ENCODE data around the gene PCYT1B. TPM values are rescaled to one million over a fixed set of nuclear protein-coding genes. Genes with fewer than 3 reads are reported as not detected.

PCYT1B gene
- total RNA-seq (not detected), polyA plus RNA-seq (not detected)

GRCh38 chrX:24647257-24648058 is at the start of gene PCYT1B:
PCYT1B (minus strand) TSS chrX:24647347; CDS start chrX:24647105, 242 bp downstream.
- DNase-seq: peak; percentile 45 to 64 (median 52)
- H3K4me1 Mint-ChIP-seq: peaks cover 10 to 15% (median 12%) of the 10 kb centered on the region in 4 donors
- ChIA-PET POLR2A (ENCODE audit: partially characterized antibody) (no interaction called here), CTCF (ENCODE audit: partially characterized antibody) (interaction anchor here (1.0 kb wide), 1 partner anchor 276 kb away, joined by 3 read pairs; no protein-coding TSS in a partner anchor)
- H3K27me3 Mint-ChIP-seq: peaks cover 11% of the 10 kb centered on the region in 2 donors
- no peaks in the 10 kb centered on the region for H3K9me3 Mint-ChIP-seq
- H3K27ac Mint-ChIP-seq: peak within 1 kb of the TSS in 5 of 7 donors; percentile 18 to 89 (median 74)
- H3K4me3 Mint-ChIP-seq: peak within 1 kb of the TSS; percentile 72 to 87 (median 78)
- H3K27me3 ChIP-seq (ENCODE audit: insufficient read depth, low read length): no peaks in the 10 kb centered on the region
- H3K9me3 ChIP-seq (ENCODE audit: control insufficient read depth in 1 of 2, low read length in 2 of 2): no peaks in the 10 kb centered on the region
- intact Hi-C loops (cut with micrococcal nuclease): no loop called here
- H3K27ac ChIP-seq (ENCODE audit: low read depth, low read length): no peak within 1 kb of the TSS
- H3K36me3 Mint-ChIP-seq: no peaks in the 10 kb centered on the region
- no peaks in the 10 kb centered on the region for H3K36me3 ChIP-seq (ENCODE audit: insufficient read depth, low read length)
- H3K4me3 ChIP-seq (ENCODE audit: low read length in 2 of 2): no peak within 1 kb of the TSS
- H3K4me1 ChIP-seq (ENCODE audit: insufficient read depth, low read length): peaks cover 9% of the 10 kb centered on the region

- no peaks in the 10 kb centered on the region for H3K9me3 ChIP-seq (ENCODE audit: control insufficient read depth in 1 of 2, low read length in 2 of 2)
- H3K36me3 Mint-ChIP-seq: peaks cover 0 to 11% of the 10 kb centered on the region in 2 donors
- H3K4me1 Mint-ChIP-seq: peaks cover 6 to 27% (median 16%) of the 10 kb centered on the region in 4 donors
- no peak overlapping the region for H3K4me3 ChIP-seq (ENCODE audit: low read length in 2 of 2)
- H3K27ac ChIP-seq (ENCODE audit: low read depth, low read length): no peak overlapping the region
- intact Hi-C loops (cut with micrococcal nuclease): no loop called here
- ChIA-PET CTCF (ENCODE audit: partially characterized antibody) (interaction anchor here (0.7 kb wide), 1 partner anchor 23 kb away, joined by 3 read pairs; no protein-coding TSS in a partner anchor), POLR2A (ENCODE audit: partially characterized antibody) (no interaction called here)
- no peaks in the 10 kb centered on the region for H3K27me3 Mint-ChIP-seq
- no peak overlapping the region for H3K27ac Mint-ChIP-seq
- no peak for DNase-seq
- no peaks in the 10 kb centered on the region for H3K36me3 ChIP-seq (ENCODE audit: insufficient read depth, low read length)
- H3K27me3 ChIP-seq (ENCODE audit: insufficient read depth, low read length): no peaks in the 10 kb centered on the region
- H3K4me1 ChIP-seq (ENCODE audit: insufficient read depth, low read length): peaks cover 12% of the 10 kb centered on the region
- no peak overlapping the region for H3K4me3 Mint-ChIP-seq
- no peaks in the 10 kb centered on the region for H3K9me3 Mint-ChIP-seq
Observed at GRCh38 chrX:24696294-24696693, 49.1 kb upstream of the PCYT1B start.

- Mint-ChIP-seq H3K4me1 (peaks cover 6 to 27% (median 16%) of the 10 kb centered on the region in 4 donors), H3K36me3 (peaks cover 0 to 6% of the 10 kb centered on the region in 2 donors), H3K27me3 (no peaks in the 10 kb centered on the region), H3K9me3 (no peaks in the 10 kb centered on the region), H3K27ac (peak overlapping the region in 1 of 7 donors; percentile 64), H3K4me3 (peak overlapping the region; percentile 26 to 92 (median 92))
- H3K36me3 ChIP-seq (ENCODE audit: insufficient read depth, low read length): no peaks in the 10 kb centered on the region
- peak overlapping the region in 1 of 2 donors; percentile 67 for H3K4me3 ChIP-seq (ENCODE audit: low read length in 2 of 2)
- H3K9me3 ChIP-seq (ENCODE audit: control insufficient read depth in 1 of 2, low read length in 2 of 2): no peaks in the 10 kb centered on the region
- no peaks in the 10 kb centered on the region for H3K27me3 ChIP-seq (ENCODE audit: insufficient read depth, low read length)
- H3K27ac ChIP-seq (ENCODE audit: low read depth, low read length): no peak overlapping the region
- CTCF ChIA-PET (ENCODE audit: partially characterized antibody): no interaction called here
- POLR2A ChIA-PET (ENCODE audit: partially characterized antibody): no interaction called here
- H3K4me1 ChIP-seq (ENCODE audit: insufficient read depth, low read length): peaks cover 12% of the 10 kb centered on the region
- DNase-seq: no peak
- intact Hi-C loops (cut with micrococcal nuclease): no loop called here
Observed at GRCh38 chrX:24694825-24695224, 47.7 kb upstream of the PCYT1B start.

- Histone ChIP-seq H3K27ac (ENCODE audit: low read depth, low read length) (peak within 1 kb of the TSS; percentile 28), H3K9me3 (ENCODE audit: control insufficient read depth in 1 of 2, low read length in 2 of 2) (no peaks in the 10 kb centered on the region), H3K27me3 (ENCODE audit: insufficient read depth, low read length) (no peaks in the 10 kb centered on the region), H3K4me1 (ENCODE audit: insufficient read depth, low read length) (peaks cover 12% of the 10 kb centered on the region), H3K4me3 (ENCODE audit: low read length in 2 of 2) (peak within 1 kb of the TSS; percentile 52 to 67), H3K36me3 (ENCODE audit: insufficient read depth, low read length) (no peaks in the 10 kb centered on the region)
- peak within 1 kb of the TSS; percentile 64 to 93 (median 82) for H3K27ac Mint-ChIP-seq
- CTCF ChIA-PET (ENCODE audit: partially characterized antibody): no interaction called here
- DNase-seq: peak; percentile 49 to 66 (median 57)
- H3K36me3 Mint-ChIP-seq: peaks cover 0 to 3% of the 10 kb centered on the region in 2 donors
- H3K27me3 Mint-ChIP-seq: no peaks in the 10 kb centered on the region
- POLR2A ChIA-PET (ENCODE audit: partially characterized antibody): no interaction called here
- peak within 1 kb of the TSS; percentile 88 to 92 (median 92) for H3K4me3 Mint-ChIP-seq
- no peaks in the 10 kb centered on the region for H3K9me3 Mint-ChIP-seq
- intact Hi-C loops (cut with micrococcal nuclease): no loop called here
- peaks cover 6 to 27% (median 16%) of the 10 kb centered on the region in 4 donors for H3K4me1 Mint-ChIP-seq
Observed at GRCh38 chrX:24693453-24694202, 46.5 kb upstream of the PCYT1B start, which contains the start of gene POLA1. POLA1 (plus strand) TSS chrX:24693918; CDS start chrX:24693962, 44 bp downstream.

- H3K36me3 ChIP-seq (ENCODE audit: insufficient read depth, low read length): no peaks in the 10 kb centered on the region
- H3K4me1 ChIP-seq (ENCODE audit: insufficient read depth, low read length): peaks cover 12% of the 10 kb centered on the region
- Mint-ChIP-seq H3K36me3 (peaks cover 0 to 3% of the 10 kb centered on the region in 2 donors), H3K27me3 (no peaks in the 10 kb centered on the region), H3K4me3 (peak overlapping the region in 5 of 8 donors; percentile 8 to 88 (median 25)), H3K4me1 (peaks cover 6 to 27% (median 16%) of the 10 kb centered on the region in 4 donors), H3K27ac (no peak overlapping the region), H3K9me3 (no peaks in the 10 kb centered on the region)
- no peaks in the 10 kb centered on the region for H3K9me3 ChIP-seq (ENCODE audit: control insufficient read depth in 1 of 2, low read length in 2 of 2)
- intact Hi-C loops (cut with micrococcal nuclease): no loop called here
- no peak for DNase-seq
- H3K27ac ChIP-seq (ENCODE audit: low read depth, low read length): no peak overlapping the region
- ChIA-PET CTCF (ENCODE audit: partially characterized antibody) (no interaction called here), POLR2A (ENCODE audit: partially characterized antibody) (no interaction called here)
- H3K27me3 ChIP-seq (ENCODE audit: insufficient read depth, low read length): no peaks in the 10 kb centered on the region
- H3K4me3 ChIP-seq (ENCODE audit: low read length in 2 of 2): no peak overlapping the region
Observed at GRCh38 chrX:24692305-24692704, 45.2 kb upstream of the PCYT1B start.

DNA sequence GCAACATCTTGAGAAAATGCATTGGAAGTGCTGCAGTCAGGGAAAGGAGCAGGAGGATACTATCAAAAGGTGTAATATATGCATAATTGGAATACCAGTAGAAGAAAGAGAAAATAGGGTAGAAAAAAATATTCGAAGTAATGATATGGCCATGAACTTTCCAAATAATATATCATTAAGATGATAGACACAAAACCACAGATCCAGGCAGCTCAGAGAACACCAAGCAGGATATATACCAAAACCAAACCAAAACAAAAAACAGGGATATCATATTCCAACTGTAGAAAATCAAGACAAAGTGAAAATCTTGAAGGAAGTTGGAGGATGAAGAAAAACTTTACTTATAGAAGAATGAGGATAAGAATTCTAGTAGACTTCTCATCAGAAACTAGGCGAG is 36.9 kb upstream of the PCYT1B start:
- H3K27me3 ChIP-seq (ENCODE audit: insufficient read depth, low read length): no peaks in the 10 kb centered on the region
- no peaks in the 10 kb centered on the region for H3K36me3 ChIP-seq (ENCODE audit: insufficient read depth, low read length)
- no peak overlapping the region for H3K4me3 ChIP-seq (ENCODE audit: low read length in 2 of 2)
- H3K9me3 ChIP-seq (ENCODE audit: control insufficient read depth in 1 of 2, low read length in 2 of 2): no peaks in the 10 kb centered on the region
- no peak overlapping the region for H3K27ac ChIP-seq (ENCODE audit: low read depth, low read length)
- intact Hi-C loops (cut with micrococcal nuclease): no loop called here
- Mint-ChIP-seq H3K9me3 (no peaks in the 10 kb centered on the region), H3K4me1 (no peaks in the 10 kb centered on the region), H3K27ac (no peak overlapping the region), H3K4me3 (no peak overlapping the region), H3K36me3 (no peaks in the 10 kb centered on the region), H3K27me3 (no peaks in the 10 kb centered on the region)
- CTCF ChIA-PET (ENCODE audit: partially characterized antibody): no interaction called here
- no peak for DNase-seq
- POLR2A ChIA-PET (ENCODE audit: partially characterized antibody): no interaction called here
- H3K4me1 ChIP-seq (ENCODE audit: insufficient read depth, low read length): no peaks in the 10 kb centered on the region

All from CD4-positive, alpha-beta memory T cell (primary cell).